ENCODE data around the gene GPR171.

GRCh38 chr3:151196434-151196833 lies 6.6 kb downstream of the GPR171 start:
- TF ChIP-seq EZH2 (IDR thresholded peaks at IDR 0.05; ENCODE audit: borderline replicate concordance, low read depth, low read length, poor library complexity, severe bottlenecking) (no peak), CTCF (conservative IDR thresholded peaks at IDR 0.05; ENCODE audit: low read depth, low read length) (no peak)

All from A673 (cell line).